Activated CD4-positive, alpha-beta T cell treated with anti-CD3 and anti-CD28 coated beads for 1 hour (primary cell): Measurements from ENCODE around the gene RASGRP2.

Experiments
- DNase-seq: peaks from one replicate; pipeline ENCODE4 v3.0.0-alpha.2; 2020

The RASGRP2 gene

DNA sequence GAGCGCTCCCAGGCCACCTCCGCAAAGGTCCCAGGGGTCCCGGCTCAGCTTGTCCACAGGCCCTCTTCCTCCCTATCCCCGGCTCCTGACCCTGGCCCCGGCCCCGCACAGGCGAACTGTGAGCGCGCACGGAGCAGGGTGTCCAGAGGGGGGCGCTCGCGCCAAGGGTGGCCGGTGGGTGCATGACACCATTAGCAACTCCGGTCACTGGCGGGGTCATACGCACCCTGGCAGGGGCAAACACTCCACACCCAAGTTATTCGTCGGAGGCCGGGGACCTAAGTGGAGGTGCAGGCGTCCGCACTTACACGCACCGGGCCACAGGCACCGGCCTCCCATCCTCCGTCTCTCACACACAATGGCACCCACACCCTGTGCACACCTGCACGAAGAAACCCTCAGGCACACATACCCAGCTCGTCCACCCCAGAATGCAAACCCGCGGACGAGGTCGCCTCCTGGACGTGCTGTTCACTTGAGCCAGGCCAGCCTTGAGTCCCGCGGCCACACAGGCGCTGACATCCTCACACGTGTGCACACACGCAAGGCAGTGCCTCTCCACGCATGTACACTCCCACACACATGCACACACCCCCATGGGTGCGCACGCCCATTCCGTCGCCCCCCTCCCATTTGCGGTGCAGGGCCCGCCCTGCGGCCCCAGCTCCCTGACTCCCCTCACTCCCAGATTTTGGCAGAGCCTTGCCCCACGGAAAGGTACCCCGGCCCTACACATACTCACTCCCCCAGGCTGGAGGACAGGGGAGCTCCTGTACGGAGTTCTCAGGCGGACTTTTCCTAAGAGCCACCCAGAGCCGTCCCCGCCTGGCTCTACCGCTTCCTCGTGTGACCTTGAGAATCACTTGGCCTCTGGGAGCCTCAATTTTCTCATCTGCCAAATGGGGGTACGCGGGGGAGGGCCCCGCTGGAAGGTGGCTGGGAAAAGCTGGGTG lies at the start of gene RASGRP2:
RASGRP2 (minus strand) TSS at position 552 of the 953 bp plus-strand sequence. CDS start 1,276 bp downstream, outside the sequence.
- peak; percentile 75 for DNase-seq

DNA sequence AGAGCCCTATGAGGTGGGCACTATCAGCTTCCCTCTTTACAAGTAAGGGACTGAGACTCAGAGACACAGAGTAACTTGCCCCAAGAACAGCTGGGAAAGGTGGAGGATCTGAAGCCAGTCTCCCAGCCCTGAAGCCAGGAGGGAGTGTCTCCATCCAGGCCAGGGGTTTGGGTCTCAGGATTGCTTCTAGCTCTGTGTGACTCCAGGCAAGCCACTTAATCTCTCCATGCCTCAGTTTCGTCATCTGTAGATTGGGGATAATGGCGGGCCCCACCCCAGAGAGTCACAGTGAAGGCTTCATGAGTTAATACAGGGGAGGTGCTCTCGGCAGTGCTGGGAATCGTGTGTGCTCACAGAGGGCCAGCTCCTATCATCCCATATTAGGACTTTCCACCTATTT lies 48.5 kb upstream of the RASGRP2 start:
- DNase-seq = no peak

DNA sequence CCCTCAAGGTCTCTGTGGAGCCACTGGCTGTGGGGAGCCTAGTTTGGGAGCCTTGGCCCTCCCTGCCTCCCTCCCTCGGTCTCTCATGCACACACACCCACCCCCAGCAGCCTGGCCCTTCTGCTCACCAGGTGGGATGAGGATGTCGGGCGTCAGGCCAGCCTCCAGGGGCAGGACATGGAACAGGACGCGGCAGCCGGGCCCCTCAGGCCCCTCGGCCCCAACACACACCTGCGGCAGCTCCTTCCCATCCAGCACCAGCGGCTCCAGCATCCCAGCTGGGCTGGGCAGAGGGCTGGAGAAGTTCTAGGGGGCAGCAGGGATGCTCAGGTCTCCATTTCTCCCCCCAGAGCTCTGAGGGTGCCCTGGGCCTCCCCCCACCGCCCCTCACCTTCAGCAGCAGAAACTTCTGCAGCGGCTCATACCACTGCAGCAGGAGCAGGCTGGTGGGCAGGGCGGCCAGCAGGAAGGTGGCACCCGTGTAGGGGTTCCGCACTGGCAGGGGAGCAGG lies 47.9 kb upstream of the RASGRP2 start:
- no peak for DNase-seq

DNA sequence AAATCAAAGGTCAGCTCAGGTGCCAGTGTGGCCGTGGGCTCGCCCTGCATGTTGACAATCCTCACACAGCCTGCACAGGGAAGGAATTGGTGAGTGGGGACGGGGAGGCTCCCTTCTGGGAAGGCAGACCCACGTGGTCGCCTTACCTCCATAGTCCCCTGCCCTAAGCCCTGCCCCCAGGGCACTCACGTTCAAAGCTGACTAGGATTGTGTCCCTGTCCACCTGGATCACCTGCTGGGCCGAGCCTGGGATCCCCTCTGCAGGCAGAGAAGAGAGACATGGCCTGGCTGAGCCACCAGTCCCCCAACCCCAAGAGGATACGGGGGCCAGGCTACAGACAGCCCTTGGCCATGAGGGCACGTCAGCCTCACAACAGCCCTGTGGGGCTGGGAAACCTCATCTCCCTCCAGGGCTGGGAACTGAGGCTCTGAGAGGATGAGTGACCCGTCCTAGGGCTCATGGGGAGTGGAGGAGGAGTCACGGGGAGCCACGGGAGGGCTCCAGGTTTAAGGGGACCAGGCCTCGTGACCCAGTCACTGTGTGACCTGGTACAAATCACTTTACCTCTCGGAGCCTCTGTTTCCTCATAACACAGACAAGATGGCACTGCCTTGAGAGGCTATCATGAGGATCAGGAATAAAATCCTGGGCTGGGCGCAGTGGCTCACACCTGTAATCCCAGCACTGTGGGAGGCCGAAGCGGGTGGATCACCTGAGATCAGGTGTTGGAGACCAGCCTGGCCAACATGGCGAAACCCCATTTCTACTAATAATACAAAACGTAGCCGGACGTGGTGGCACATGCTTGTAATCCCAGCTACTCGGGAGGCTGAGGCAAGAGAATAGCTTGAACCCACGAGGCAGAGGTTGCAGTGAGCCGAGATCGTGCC lies 46.5 kb upstream of the RASGRP2 start:
- DNase-seq = no peak

DNA sequence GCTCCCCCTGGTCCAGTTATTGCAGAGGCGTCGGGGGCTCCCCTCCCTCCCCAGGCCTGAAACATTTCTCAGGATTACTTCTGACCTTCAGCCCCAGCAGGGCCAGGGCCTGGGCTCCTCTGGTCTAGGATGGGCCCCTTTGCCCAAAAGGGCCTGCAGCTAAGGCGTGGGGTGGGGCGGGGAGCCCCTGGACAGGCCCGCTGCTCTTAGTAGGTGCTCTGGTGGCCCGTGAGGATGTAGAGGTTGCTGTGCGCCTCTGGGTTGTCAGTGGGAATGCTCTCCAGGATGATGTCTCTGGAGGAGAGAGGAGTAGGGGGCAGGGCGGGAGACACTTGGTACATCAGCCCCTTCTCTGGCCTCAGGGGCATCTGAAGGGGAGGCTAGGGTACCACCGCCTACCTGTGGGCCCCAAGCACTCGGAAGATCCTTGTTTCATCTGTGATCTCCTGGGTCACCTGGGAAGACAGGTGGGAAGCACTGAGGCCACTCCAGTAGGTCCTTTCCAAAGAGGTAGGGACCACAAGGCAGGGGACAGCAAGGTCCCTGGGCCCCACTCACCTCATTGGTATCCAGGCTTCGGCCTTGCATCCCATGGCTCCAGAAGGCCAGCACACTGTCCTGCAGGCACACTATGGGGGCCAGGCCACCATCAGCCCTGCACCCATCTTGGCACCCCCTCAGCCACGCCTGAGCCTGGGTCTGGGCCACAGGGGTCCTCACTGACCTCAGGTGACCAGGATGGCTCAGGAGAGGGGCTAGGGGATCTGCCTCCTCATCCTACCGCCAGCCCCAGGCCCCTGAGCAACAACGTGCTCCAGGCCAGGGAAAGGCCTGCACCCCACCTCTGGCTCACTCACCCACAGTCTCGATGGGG lies 45.6 kb upstream of the RASGRP2 start:
- DNase-seq = no peak

DNA sequence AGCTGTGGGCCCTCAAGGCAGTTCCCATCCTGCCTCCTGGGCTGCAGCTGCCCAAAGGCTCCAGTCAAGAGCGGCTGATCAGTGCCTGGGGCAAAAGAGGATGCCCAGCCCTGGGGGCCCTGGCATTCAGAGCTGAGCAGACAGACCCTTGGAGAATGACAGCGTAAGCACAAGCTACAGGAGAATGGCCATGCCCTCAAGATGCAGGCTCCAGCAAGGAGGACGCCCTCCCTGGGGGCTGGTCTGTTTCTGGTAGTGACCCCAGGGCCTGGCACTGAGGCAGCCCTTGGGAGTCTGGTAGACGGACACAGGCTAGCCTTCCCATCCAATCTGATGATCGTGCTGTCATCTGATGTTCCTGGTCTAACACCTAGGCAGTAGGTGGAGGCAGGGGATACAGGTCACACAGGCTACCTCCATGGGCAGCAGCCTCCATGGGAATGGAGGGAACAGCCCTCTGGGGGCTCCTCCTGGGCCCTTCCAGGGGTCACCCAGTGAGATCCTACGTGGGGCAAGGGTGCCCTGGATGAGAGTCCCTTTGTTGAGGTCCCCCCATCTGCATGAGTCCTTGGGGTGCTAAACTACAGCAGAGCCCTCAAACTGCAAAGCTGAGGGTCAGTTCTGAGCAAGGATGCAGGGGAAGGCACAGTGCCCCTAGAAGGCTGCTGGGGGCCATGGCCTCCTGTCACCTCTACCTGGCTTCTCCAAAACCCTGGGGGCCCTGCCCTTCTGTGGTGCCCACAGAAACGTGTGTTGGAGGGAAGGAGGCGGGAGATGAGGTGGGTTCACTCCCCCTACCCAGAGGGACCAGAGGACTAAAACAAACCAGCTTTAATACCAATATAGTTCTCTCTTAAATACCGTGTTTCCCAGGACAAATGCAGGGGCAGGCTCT lies 44.6 kb upstream of the RASGRP2 start:
- DNase-seq = no peak

DNA sequence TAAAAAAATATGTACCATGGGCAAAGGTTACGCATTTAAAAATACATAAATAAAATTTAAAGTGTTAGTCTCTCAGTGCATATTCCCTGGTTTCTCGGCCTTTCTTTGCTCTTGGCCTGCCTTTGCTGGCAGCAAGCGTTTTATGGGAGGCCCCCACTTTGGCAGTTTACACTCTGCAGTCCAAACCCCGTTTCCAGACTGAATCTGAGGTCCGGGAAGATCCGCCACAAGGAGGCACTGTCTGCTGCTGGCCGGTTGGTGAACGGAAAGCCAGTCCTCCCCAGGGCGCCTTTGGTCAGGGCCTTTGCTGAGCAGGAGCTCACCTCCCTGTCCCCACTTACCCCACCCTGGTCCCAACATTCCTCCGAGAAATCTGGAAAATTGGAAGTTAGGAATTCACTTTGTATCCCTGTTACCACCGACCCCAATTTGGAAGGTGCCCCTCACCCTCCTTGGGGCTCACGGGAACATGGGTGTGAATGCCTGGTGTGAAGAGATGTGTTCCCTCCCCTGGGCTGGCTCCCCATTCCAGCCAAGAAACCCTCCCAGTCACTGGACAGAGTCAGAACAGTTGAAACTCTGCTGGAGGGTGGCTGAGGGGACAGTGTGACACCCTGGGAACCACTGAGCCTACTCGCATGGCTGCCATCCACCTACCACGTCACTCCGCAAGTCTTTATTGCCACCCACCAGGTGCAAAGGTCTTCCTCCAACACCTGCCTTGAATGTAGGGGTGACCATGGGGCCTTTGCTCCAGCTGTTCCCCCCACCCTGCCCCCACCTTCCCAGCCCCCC lies 43.8 kb upstream of the RASGRP2 start:
- no peak for DNase-seq

DNA sequence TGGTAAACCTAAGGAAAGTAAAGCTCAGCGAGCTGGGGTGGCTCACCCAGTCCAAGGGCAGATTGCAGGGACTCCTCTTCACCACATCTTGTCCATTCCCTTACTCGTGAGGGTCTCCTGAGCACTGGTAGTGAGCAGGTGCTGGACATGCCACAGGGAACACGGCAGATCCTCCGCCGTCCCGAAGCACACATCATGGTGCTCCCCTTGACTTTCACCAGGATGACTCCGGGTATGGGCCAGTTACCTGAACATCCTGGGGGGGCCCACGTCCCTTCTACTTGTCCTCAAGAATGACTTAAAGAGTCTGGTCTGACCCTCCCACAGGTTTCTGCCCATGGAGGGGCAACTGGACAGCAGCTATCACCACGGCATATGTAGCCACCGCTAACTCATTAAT lies 42.4 kb upstream of the RASGRP2 start:
- no peak for DNase-seq

DNA sequence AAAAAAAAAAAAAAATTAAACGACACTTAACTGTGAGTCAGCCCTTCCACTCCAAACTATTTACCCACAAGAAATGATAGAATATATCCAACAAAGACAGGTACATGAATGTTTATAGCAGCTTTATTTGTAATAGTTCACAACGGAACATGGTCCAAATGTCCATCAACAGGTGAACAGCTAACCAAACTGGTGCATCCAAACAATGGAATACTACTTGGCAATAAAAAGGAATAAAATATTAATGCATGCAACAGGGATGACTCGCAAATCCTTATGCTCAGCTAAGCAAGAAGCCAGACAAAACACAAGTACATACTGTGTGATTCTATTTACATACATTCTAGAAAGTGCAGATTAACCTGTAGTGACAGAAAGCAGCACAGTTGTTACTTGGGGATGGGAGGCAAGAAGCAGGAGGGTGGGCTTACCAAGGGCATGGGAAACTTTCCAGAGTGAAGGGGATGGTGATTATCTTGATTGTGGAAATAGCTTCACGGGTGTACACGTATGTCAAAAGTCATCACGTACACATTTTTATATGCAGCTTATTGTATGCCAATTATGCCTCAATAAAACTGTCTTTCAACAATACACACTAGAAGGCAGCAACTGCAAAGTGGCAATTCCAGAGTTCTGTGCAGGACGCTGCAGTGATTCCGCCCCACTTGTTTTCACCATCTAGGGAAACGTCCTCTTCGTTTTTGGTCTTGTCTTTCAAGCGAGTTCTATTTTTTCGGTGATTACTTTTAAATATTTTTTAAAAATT lies 41.1 kb upstream of the RASGRP2 start:
- DNase-seq = no peak

DNA sequence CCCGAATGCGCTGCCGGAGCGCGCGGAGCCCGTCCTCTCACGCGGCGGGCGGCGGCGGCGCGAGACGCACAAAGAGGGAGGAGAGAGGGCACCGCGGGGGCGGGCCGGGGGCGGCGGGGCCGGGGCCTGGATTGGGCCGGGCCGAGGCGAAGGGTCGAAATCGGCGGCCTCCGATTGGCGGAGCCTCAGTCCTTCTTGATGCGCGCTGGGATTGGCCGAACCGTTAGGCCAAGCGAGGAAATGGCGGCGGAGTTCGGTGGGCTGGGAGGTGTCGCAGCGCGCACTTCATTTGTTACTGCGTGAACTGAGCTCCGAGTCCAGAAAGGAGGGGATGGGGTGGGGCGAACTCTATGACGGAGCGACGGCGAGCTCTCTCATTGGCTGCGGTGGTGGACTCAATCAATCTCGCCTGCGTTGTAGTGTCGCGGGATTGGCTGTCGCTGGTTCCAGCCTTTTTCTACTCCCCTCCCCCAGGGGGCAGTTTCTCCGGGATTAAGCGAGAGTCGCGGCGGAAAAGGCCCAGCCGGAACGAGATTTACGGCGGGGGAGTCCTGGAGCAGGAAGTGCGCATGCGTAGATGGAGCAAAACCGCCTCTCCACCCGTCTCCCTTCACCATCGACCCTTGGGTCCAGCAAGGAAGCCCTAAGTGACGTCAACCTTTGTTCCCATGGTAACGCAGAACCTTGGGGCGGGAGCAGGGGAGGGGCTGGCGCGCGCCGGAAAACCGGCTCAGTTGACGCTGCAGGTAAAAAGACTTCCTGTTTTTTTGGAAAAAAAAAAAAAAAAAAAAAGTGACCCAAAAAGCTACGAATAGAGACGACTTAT lies 34.7 kb upstream of the RASGRP2 start, which contains the start of gene SF1:
SF1 (minus strand) TSS at position 70 of the 826 bp plus-strand sequence. CDS start 150 bp downstream, outside the sequence.
- DNase-seq = peak; percentile 99

DNA sequence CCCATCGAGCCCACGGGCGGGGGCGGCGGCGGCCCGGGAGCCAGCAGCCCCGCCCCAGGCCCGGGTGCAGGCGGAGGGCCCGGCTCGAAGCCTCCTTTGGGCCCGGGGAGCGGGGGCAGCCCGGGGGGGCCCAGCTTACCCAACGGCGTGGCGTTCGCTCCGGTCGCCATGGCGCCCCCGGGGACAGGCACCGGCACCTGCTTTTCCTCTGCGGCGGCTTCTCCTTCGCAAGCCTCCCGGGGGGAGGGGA lies 34.2 kb upstream of the RASGRP2 start:
- DNase-seq = no peak

DNA sequence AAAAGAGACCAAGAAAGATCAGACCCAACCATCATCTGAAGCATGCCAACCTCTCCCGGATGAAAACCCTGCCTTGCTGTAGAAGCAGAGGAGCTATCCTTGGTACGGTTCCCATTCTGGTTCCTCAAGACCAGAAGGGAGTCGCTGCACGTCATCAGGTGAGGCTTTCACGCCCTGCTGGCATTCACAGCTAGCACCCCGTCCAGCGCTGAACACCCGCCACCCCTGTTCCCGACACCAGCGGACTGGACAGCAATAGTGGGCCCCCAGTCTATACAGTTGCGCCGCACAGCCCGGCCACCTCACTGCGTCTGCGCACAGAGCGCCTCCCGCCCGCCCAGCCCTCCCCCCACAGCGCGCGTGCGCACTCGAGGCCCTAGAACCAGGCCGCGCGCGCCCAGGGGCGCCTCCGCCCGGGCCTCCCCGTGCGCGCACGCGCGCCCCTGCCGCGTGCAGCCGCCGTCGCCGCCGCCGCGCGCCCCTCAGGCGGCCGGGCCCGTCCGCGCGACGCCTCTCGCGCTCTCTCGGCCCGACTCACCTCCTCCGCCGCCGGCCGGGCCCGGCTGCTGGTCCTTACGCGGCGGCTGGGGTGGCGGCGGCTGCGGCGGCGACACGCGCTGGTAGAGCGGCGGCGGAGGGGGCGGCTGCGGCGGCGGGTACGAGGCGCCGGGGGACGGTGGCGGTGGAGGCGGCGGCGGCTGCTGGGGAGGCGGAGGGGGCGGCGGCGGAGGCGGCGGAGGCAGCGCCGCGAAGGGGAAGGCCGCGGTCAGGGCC lies 33.7 kb upstream of the RASGRP2 start:
- DNase-seq = peak; percentile 74

DNA sequence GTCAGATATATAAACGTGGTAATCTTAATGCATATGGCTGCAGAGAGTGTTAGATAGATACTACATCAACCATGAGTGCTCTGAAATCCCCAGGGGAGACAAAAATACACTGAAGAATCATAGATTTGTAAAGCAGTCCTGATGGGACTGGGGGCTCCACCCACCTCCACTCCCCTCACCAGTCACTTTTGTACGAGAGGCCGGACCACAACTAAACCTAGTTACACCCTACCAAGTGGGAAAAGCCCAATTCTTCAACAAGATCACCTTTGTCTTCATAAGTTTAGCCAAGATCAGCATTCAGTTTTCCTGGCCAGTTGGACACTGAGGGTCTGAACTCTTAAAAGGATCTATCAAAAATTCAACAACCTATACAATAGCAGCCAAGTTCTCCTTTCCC lies 32.9 kb upstream of the RASGRP2 start:
- no peak for DNase-seq

DNA sequence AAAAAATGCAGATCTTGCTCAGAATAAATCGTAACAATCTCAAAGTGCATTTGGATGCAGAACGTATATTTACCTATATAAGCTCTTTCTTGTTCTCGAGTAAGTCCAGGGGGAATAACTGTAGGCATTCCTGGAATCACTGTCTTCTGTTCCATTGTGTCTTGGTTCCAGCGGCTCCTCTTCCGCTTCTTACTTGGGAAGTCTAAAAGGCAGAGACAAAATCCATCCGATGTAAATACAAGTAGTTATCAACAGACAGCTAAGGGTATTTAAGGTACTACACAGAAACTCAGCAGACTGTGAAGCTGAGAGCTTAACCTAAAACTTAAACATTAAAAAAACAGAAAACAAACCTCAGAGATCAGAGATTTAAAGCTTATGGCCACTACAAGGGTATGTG lies 32.5 kb upstream of the RASGRP2 start:
- DNase-seq = no peak

DNA sequence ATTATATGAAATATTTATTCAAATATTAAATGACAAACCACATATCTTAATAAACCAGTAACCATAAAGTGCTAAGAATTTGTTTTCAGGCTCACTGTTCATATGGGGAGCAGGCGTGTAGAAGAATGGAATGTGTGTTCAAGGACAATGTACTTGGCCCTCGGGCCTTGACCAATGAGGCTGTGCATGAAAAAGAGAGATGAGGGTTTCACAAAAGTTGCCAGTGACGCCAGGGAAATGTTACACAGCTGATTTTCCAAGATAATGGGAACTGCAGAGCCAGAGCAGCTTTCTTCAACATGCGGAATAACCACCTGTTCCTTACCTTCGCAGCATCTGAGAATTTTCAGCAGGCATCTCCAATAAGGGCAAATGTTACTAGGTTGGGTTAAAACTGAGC lies 30.2 kb upstream of the RASGRP2 start:
- no peak for DNase-seq

DNA sequence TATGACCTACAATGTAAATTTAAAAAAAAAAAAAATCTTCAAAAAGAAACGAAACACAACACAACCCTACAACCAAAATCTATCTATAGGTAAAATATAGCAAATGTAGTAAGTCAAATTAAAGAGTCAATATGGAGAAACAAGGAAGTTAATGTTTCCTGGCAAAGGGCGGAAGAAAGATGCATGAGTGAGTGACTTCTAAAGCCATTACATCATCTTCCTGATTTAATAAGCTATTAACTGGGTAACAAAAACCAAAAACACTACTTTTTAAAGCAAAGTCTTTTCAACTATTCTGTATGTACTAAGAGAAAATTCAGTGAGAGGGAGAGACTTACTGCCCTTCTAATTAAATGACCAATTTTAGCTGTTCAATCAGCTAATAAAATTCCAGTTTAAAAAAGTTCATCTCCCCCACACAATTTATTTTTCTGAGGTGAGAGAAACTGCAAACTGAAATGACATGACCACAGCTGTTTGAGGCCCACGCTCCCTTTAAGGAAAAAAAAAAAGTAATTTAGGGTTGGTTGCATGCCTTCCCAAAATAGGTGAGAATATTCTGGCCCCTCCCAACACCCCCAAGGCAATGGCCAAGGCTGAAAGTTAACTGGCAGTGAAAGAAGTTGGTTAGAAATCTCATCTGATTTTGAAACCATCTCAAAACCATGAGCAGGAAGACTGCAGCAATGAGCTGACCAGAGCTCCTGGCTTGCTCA lies 28.5 kb upstream of the RASGRP2 start:
- DNase-seq = no peak

DNA sequence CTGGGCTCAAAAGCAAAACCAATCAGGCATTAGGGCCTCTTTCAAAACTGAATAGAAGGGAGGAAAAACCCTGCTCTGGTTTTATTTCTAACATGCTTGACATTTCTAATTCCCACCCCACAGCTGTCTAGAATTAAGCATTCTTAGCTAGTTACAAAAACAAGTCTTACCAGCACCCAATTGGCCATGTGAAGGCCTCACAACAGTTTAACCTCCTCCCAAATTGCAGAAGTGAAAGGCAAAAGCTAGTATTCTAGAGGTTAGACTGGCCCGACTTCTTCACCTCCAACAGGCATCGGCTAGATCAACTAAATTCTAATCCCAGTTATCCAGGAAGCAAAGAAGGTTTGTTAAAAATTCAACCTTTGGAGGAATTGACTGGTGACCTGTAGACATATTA lies 27.9 kb upstream of the RASGRP2 start:
- no peak for DNase-seq
